Measurements from ENCODE around the gene TBC1D1.

The TBC1D1 gene

DNA sequence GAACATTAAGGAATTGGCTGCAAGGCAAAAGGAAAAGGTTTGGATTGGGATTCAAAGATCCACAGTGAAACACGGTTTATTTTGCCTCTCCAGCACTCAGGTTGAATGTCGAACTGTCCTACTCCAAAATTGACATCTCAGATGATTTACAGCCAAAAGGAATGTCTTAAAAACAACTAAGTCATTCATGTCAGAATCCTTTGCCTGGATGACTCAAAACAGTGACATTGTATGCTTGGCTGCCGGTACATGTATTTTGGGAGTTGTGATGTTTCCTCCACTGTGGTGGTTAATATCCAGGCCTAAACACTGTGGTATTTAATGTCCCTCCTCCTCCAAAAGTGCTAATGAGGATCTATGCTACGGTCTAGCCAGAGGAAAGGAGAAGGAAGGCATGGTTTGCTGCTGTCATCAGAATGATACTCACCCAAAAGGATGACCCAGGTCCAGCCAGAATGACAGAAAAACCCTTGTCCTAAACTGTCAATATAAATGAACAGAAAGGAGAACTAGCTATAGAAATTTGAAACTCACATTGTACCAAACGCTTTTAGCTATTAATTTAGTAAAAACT is 43.5 kb upstream of the TBC1D1 start:
- WGBS, 2 donors (ENCODE audit: extremely low coverage in 2 of 2, insufficient read length in 2 of 2, insufficient replicate concordance in 1 of 2): no CpG with 5 or more reads among the region's 5 CpGs

DNA sequence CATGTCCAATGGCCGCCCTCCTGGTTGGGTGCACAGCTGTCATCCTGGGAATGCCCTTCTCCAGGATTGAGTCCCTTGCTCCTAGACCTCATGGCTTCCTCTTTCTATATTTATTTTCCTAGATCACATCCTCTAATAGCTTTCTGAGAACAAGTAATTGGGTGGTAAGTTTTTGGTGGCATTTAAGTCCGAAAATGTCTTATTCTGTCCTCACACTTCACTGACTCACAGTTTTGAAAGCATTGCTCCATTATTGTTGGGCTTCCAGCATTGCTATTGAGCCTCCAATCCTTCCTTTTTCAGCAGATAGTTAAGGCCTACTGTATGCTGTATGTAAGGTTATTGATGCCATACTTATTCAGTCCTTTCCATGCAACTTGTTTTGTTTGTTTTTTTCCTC is 38.5 kb upstream of the TBC1D1 start:
- H2BK120ac ChIP-seq (ENCODE audit: low read depth, low read length): no peak overlapping the region
- H3K9me3 ChIP-seq (replicated peaks in 1 of 2; ENCODE audit: control insufficient read depth in 2 of 2, insufficient read depth in 1 of 2, low read depth in 1 of 2, low read length in 2 of 2): no peaks in the 10 kb centered on the region
- no peak overlapping the region for H4K91ac ChIP-seq (ENCODE audit: low read depth, low read length, poor library complexity)
- H2BK12ac ChIP-seq (ENCODE audit: low read length): no peak overlapping the region
- no peak overlapping the region for H3K18ac ChIP-seq (ENCODE audit: low read length)
- peaks cover 9 to 59% of the 10 kb centered on the region in 2 donors for H3K36me3 ChIP-seq (replicated peaks in 1 of 2; ENCODE audit: control insufficient read depth in 2 of 2, insufficient read depth in 2 of 2, low read length in 2 of 2)
- H3K14ac ChIP-seq (ENCODE audit: low read length): no peak overlapping the region
- H3K4ac ChIP-seq (ENCODE audit: low read length): no peak overlapping the region
- no peaks in the 10 kb centered on the region for H3K27me3 ChIP-seq (ENCODE audit: control insufficient read depth in 3 of 3, insufficient read depth in 3 of 3, low read depth in 1 of 3, low read length in 3 of 3)
- no peak for DNase-seq (ENCODE audit: low spot score)
- H3K27ac ChIP-seq (replicated peaks; ENCODE audit: low read length): no peak overlapping the region
- H3K9ac ChIP-seq (ENCODE audit: low read depth, low read length, poor library complexity): no peak overlapping the region
- no peak overlapping the region for H2AK5ac ChIP-seq (ENCODE audit: low read depth, low read length)
- H3K4me3 ChIP-seq (ENCODE audit: low read length in 2 of 2): no peak overlapping the region
- H4K8ac ChIP-seq (ENCODE audit: low read depth, low read length): no peak overlapping the region
- H2BK5ac ChIP-seq (ENCODE audit: low read length): no peak overlapping the region
- WGBS, 2 donors (ENCODE audit: extremely low coverage in 2 of 2, insufficient read length in 2 of 2, insufficient replicate concordance in 1 of 2): no CpG with 5 or more reads among the region's 2 CpGs
- no peak overlapping the region for H3K4me2 ChIP-seq (ENCODE audit: insufficient read depth, low read length, poor library complexity, severe bottlenecking)
- H2AFZ ChIP-seq (ENCODE audit: low read length): no peak overlapping the region
- H3K23ac ChIP-seq (ENCODE audit: low read depth, low read length, poor library complexity): no peak overlapping the region
- no peak overlapping the region for H2BK15ac ChIP-seq (ENCODE audit: low read length)
- H3K79me1 ChIP-seq (ENCODE audit: low read depth, low read length): no peaks in the 10 kb centered on the region
- H3K4me1 ChIP-seq (ENCODE audit: control insufficient read depth in 2 of 2, insufficient read depth in 1 of 2, low read depth in 1 of 2, low read length in 2 of 2): peaks cover 0 to 4% of the 10 kb centered on the region in 2 donors

More for the DNA sequence above, 43.5 kb upstream of the TBC1D1 start:
- H2BK120ac ChIP-seq (ENCODE audit: low read depth, low read length): no peak overlapping the region
- H2AFZ ChIP-seq (ENCODE audit: low read length): no peak overlapping the region
- no peaks in the 10 kb centered on the region for H3K79me1 ChIP-seq (ENCODE audit: low read depth, low read length)
- no peak overlapping the region for H3K9ac ChIP-seq (ENCODE audit: low read depth, low read length, poor library complexity)
- H2AK5ac ChIP-seq (ENCODE audit: low read depth, low read length): no peak overlapping the region
- peaks cover 0 to 4% of the 10 kb centered on the region in 2 donors for H3K4me1 ChIP-seq (ENCODE audit: control insufficient read depth in 2 of 2, insufficient read depth in 1 of 2, low read depth in 1 of 2, low read length in 2 of 2)
- H4K91ac ChIP-seq (ENCODE audit: low read depth, low read length, poor library complexity): no peak overlapping the region
- peaks cover 1 to 51% of the 10 kb centered on the region in 2 donors for H3K36me3 ChIP-seq (replicated peaks in 1 of 2; ENCODE audit: control insufficient read depth in 2 of 2, insufficient read depth in 2 of 2, low read length in 2 of 2)
- H4K8ac ChIP-seq (ENCODE audit: low read depth, low read length): no peak overlapping the region
- no peak overlapping the region for H3K27ac ChIP-seq (replicated peaks; ENCODE audit: low read length)
- no peak overlapping the region for H2BK12ac ChIP-seq (ENCODE audit: low read length)
- no peak overlapping the region for H3K4me3 ChIP-seq (ENCODE audit: low read length in 2 of 2)
- no peaks in the 10 kb centered on the region for H3K9me3 ChIP-seq (replicated peaks in 1 of 2; ENCODE audit: control insufficient read depth in 2 of 2, insufficient read depth in 1 of 2, low read depth in 1 of 2, low read length in 2 of 2)
- no peak overlapping the region for H2BK5ac ChIP-seq (ENCODE audit: low read length)
- no peaks in the 10 kb centered on the region for H3K27me3 ChIP-seq (ENCODE audit: control insufficient read depth in 3 of 3, insufficient read depth in 3 of 3, low read depth in 1 of 3, low read length in 3 of 3)
- H2BK15ac ChIP-seq (ENCODE audit: low read length): no peak overlapping the region
- H3K18ac ChIP-seq (ENCODE audit: low read length): no peak overlapping the region
- no peak overlapping the region for H3K4ac ChIP-seq (ENCODE audit: low read length)
- H3K23ac ChIP-seq (ENCODE audit: low read depth, low read length, poor library complexity): no peak overlapping the region
- H3K14ac ChIP-seq (ENCODE audit: low read length): no peak overlapping the region
- H3K4me2 ChIP-seq (ENCODE audit: insufficient read depth, low read length, poor library complexity, severe bottlenecking): no peak overlapping the region
- DNase-seq (ENCODE audit: low spot score): no peak

- no CpG with 5 or more reads among the region's 4 CpGs for WGBS, 2 donors (ENCODE audit: extremely low coverage in 2 of 2, insufficient read length in 2 of 2, insufficient replicate concordance in 1 of 2)
- no peaks in the 10 kb centered on the region for H3K79me1 ChIP-seq (ENCODE audit: low read depth, low read length)
- H3K27me3 ChIP-seq (ENCODE audit: control insufficient read depth in 3 of 3, insufficient read depth in 3 of 3, low read depth in 1 of 3, low read length in 3 of 3): no peaks in the 10 kb centered on the region
- H4K91ac ChIP-seq (ENCODE audit: low read depth, low read length, poor library complexity): no peak overlapping the region
- H3K4me1 ChIP-seq (ENCODE audit: control insufficient read depth in 2 of 2, insufficient read depth in 1 of 2, low read depth in 1 of 2, low read length in 2 of 2): peaks cover 0 to 2% of the 10 kb centered on the region in 2 donors
- no peak overlapping the region for H3K9ac ChIP-seq (ENCODE audit: low read depth, low read length, poor library complexity)
- no peak overlapping the region for H2AFZ ChIP-seq (ENCODE audit: low read length)
- H3K14ac ChIP-seq (ENCODE audit: low read length): no peak overlapping the region
- H2BK12ac ChIP-seq (ENCODE audit: low read length): no peak overlapping the region
- H4K8ac ChIP-seq (ENCODE audit: low read depth, low read length): no peak overlapping the region
- H2BK120ac ChIP-seq (ENCODE audit: low read depth, low read length): no peak overlapping the region
- no peak overlapping the region for H2BK15ac ChIP-seq (ENCODE audit: low read length)
- H3K4me3 ChIP-seq (ENCODE audit: low read length in 2 of 2): no peak overlapping the region
- H3K27ac ChIP-seq (replicated peaks; ENCODE audit: low read length): no peak overlapping the region
- H2AK5ac ChIP-seq (ENCODE audit: low read depth, low read length): no peak overlapping the region
- no peak overlapping the region for H3K23ac ChIP-seq (ENCODE audit: low read depth, low read length, poor library complexity)
- no peaks in the 10 kb centered on the region for H3K9me3 ChIP-seq (replicated peaks in 1 of 2; ENCODE audit: control insufficient read depth in 2 of 2, insufficient read depth in 1 of 2, low read depth in 1 of 2, low read length in 2 of 2)
- peaks cover 7 to 35% of the 10 kb centered on the region in 2 donors for H3K36me3 ChIP-seq (replicated peaks in 1 of 2; ENCODE audit: control insufficient read depth in 2 of 2, insufficient read depth in 2 of 2, low read length in 2 of 2)
- no peak overlapping the region for H3K4me2 ChIP-seq (ENCODE audit: insufficient read depth, low read length, poor library complexity, severe bottlenecking)
- H3K18ac ChIP-seq (ENCODE audit: low read length): no peak overlapping the region
- H3K4ac ChIP-seq (ENCODE audit: low read length): no peak overlapping the region
- H2BK5ac ChIP-seq (ENCODE audit: low read length): no peak overlapping the region
- DNase-seq (ENCODE audit: low spot score): no peak
Measured at GRCh38 chr4:37858112-37858511, 32.8 kb upstream of the TBC1D1 start.

GRCh38 chr4:37858872-37859271 is 32.0 kb upstream of the TBC1D1 start:
- Histone ChIP-seq H3K14ac (ENCODE audit: low read length) (no peak overlapping the region), H3K9ac (ENCODE audit: low read depth, low read length, poor library complexity) (no peak overlapping the region), H2BK120ac (ENCODE audit: low read depth, low read length) (no peak overlapping the region), H2AK5ac (ENCODE audit: low read depth, low read length) (no peak overlapping the region), H3K36me3 (replicated peaks in 1 of 2; ENCODE audit: control insufficient read depth in 2 of 2, insufficient read depth in 2 of 2, low read length in 2 of 2) (peaks cover 6 to 32% of the 10 kb centered on the region in 2 donors), H4K8ac (ENCODE audit: low read depth, low read length) (no peak overlapping the region), H4K91ac (ENCODE audit: low read depth, low read length, poor library complexity) (no peak overlapping the region), H3K27me3 (ENCODE audit: control insufficient read depth in 3 of 3, insufficient read depth in 3 of 3, low read depth in 1 of 3, low read length in 3 of 3) (no peaks in the 10 kb centered on the region), H3K27ac (replicated peaks; ENCODE audit: low read length) (no peak overlapping the region), H2AFZ (ENCODE audit: low read length) (no peak overlapping the region), H2BK12ac (ENCODE audit: low read length) (no peak overlapping the region), H3K9me3 (replicated peaks in 1 of 2; ENCODE audit: control insufficient read depth in 2 of 2, insufficient read depth in 1 of 2, low read depth in 1 of 2, low read length in 2 of 2) (no peaks in the 10 kb centered on the region), H3K23ac (ENCODE audit: low read depth, low read length, poor library complexity) (no peak overlapping the region), H3K4me3 (ENCODE audit: low read length in 2 of 2) (no peak overlapping the region), H3K18ac (ENCODE audit: low read length) (no peak overlapping the region), H2BK5ac (ENCODE audit: low read length) (no peak overlapping the region), H3K4me2 (ENCODE audit: insufficient read depth, low read length, poor library complexity, severe bottlenecking) (no peak overlapping the region), H3K4ac (ENCODE audit: low read length) (no peak overlapping the region), H3K79me1 (ENCODE audit: low read depth, low read length) (no peaks in the 10 kb centered on the region), H2BK15ac (ENCODE audit: low read length) (no peak overlapping the region), H3K4me1 (ENCODE audit: control insufficient read depth in 2 of 2, insufficient read depth in 1 of 2, low read depth in 1 of 2, low read length in 2 of 2) (peaks cover 0 to 2% of the 10 kb centered on the region in 2 donors)
- DNase-seq (ENCODE audit: low spot score): no peak

All from neuronal stem cell (in vitro differentiated cells).